ENCODE measurements around the gene ZSWIM1.

GRCh38 chr20:45909817-45910669 is 29.0 kb downstream of the ZSWIM1 start:
- TF ChIP-seq ELF4 (IDR thresholded peaks at IDR 0.05) (no peak), L3MBTL2 (conservative IDR thresholded peaks at IDR 0.05) (no peak), TARDBP (IDR thresholded peaks at IDR 0.05) (no peak)
